HEK293 (cell line): ENCODE results near the gene CDSN.

Experiments used
- CTCF ChIA-PET: fragments of 350-600 bp; formaldehyde crosslinking; extraction: SDS; loops from one replicate; lab custom pipeline; 2021; ENCODE audit warnings: antibody characterized with exemption; lab: Yijun Ruan, JAX
- POLR2A ChIA-PET: fragments of 300-600 bp; formaldehyde crosslinking; extraction: SDS; loops from one replicate; lab custom pipeline; 2020; ENCODE audit warnings: antibody characterized with exemption, inconsistent platforms; lab: Yijun Ruan, JAX
- H3K27ac ChIP-seq: fragments of 200-500 bp; sonication (Bioruptor generic); 2 replicates; pipeline ENCODE4 v1.5.1; 2014; ENCODE audit warnings: low read depth, low read length, control low read depth, inconsistent platforms; ENCODE audit errors: extremely low read depth
- H3K36me3 ChIP-seq, 2 experiments: fragments of 200-500 bp in 1 of 2; sonication (Bioruptor generic) in 1 of 2; 1 replicate in 1 of 2; 2 replicates in 1 of 2; pipeline ENCODE4 v1.5.1; 2014 to 2017; ENCODE audit warnings: inconsistent platforms in 2 of 2, low read length in 2 of 2; ENCODE audit not compliant: control insufficient read depth in 2 of 2, insufficient read depth in 1 of 2
- H3K4me1 ChIP-seq: fragments of 200-500 bp; sonication (Bioruptor generic); 2 replicates; pipeline ENCODE4 v1.5.1; 2014; ENCODE audit warnings: mild to moderate bottlenecking, low read length, inconsistent platforms; ENCODE audit not compliant: control insufficient read depth, insufficient read depth
- H3K4me3 ChIP-seq: 2 replicates; pipeline ENCODE4 v1.5.1; 2011; ENCODE audit warnings: low read depth, mild to moderate bottlenecking, control low read depth, low read length, moderate library complexity
- H3K9me3 ChIP-seq: fragments of 200-500 bp; sonication (Bioruptor generic); 2 replicates; pipeline ENCODE4 v1.5.1; 2014; ENCODE audit warnings: low read depth, low read length, inconsistent platforms; ENCODE audit not compliant: control insufficient read depth, insufficient read depth
- BCL6B ChIP-seq: fragments of 450-650 bp; formaldehyde crosslinking; IDR thresholded peaks from 2 replicates; pipeline ENCODE4 v1.5.1; 2017; ENCODE audit warnings: missing biosample characterization, missing genetic modification characterization
- HOXC10 ChIP-seq: sonication (generic); formaldehyde crosslinking; IDR thresholded peaks from 2 replicates; pipeline ENCODE4 v1.8.1; 2023; ENCODE audit warnings: mild to moderate bottlenecking, missing genetic modification reagents
- KLF10 ChIP-seq: fragments of 450-650 bp; IDR thresholded peaks from 2 replicates; pipeline ENCODE4 v1.5.1; 2018; ENCODE audit warnings: missing biosample characterization, mild to moderate bottlenecking, missing genetic modification characterization
- KLF17 ChIP-seq: fragments of 450-650 bp; formaldehyde crosslinking; IDR thresholded peaks from 2 replicates; pipeline ENCODE4 v1.5.1; 2016; ENCODE audit warnings: missing biosample characterization, missing genetic modification characterization
- MYNN ChIP-seq: fragments of 450-650 bp; formaldehyde crosslinking; IDR thresholded peaks from 2 replicates; pipeline ENCODE4 v1.5.1; 2016; ENCODE audit warnings: missing biosample characterization, missing genetic modification characterization, borderline replicate concordance
- RBAK ChIP-seq: fragments of 450-650 bp; formaldehyde crosslinking; IDR thresholded peaks from 2 replicates; pipeline ENCODE4 v1.5.1; 2016; ENCODE audit warnings: missing biosample characterization, missing genetic modification characterization
- REST ChIP-seq: fragments of 450-650 bp; formaldehyde crosslinking; IDR thresholded peaks from 2 replicates; pipeline ENCODE4 v1.5.1; 2016; ENCODE audit warnings: missing biosample characterization, missing genetic modification characterization
- SCRT1 ChIP-seq: fragments of 450-650 bp; formaldehyde crosslinking; IDR thresholded peaks from 2 replicates; pipeline ENCODE4 v1.5.1; 2016; ENCODE audit warnings: missing biosample characterization, missing genetic modification characterization, borderline replicate concordance
- SCRT2 ChIP-seq: fragments of 450-650 bp; formaldehyde crosslinking; IDR thresholded peaks from 2 replicates; pipeline ENCODE4 v1.5.1; 2016; ENCODE audit warnings: missing biosample characterization, missing genetic modification characterization
- SP7 ChIP-seq: fragments of 450-650 bp; formaldehyde crosslinking; IDR thresholded peaks from 2 replicates; pipeline ENCODE4 v1.5.1; 2016; ENCODE audit warnings: missing biosample characterization, missing genetic modification characterization
- YY2 ChIP-seq: fragments of 450-650 bp; formaldehyde crosslinking; IDR thresholded peaks from 2 replicates; pipeline ENCODE4 v1.5.1; 2016; ENCODE audit warnings: missing biosample characterization, missing genetic modification characterization
- ZBTB17 ChIP-seq: fragments of 450-650 bp; formaldehyde crosslinking; IDR thresholded peaks from 2 replicates; pipeline ENCODE4 v1.5.1; 2016; ENCODE audit warnings: missing biosample characterization, missing genetic modification characterization
- ZFP69B ChIP-seq: fragments of 450-650 bp; formaldehyde crosslinking; IDR thresholded peaks from 2 replicates; pipeline ENCODE4 v1.5.1; 2016; ENCODE audit warnings: missing biosample characterization, missing genetic modification characterization
- ZIC2 ChIP-seq: fragments of 450-650 bp; formaldehyde crosslinking; IDR thresholded peaks from 2 replicates; pipeline ENCODE4 v1.5.1; 2016; ENCODE audit warnings: missing biosample characterization, missing genetic modification characterization
- ZNF302 ChIP-seq: fragments of 450-650 bp; formaldehyde crosslinking; IDR thresholded peaks from 2 replicates; pipeline ENCODE4 v1.5.1; 2016; ENCODE audit warnings: missing biosample characterization, missing genetic modification characterization, low read depth
- ZNF335 ChIP-seq: fragments of 450-650 bp; formaldehyde crosslinking; conservative IDR thresholded peaks from 2 replicates; pipeline ENCODE4 v1.5.1; 2016; ENCODE audit warnings: missing biosample characterization, missing genetic modification characterization
- ZNF341 ChIP-seq: fragments of 450-650 bp; formaldehyde crosslinking; IDR thresholded peaks from 2 replicates; pipeline ENCODE4; 2016; ENCODE audit warnings: low read depth, missing biosample characterization, missing genetic modification characterization
- ZNF791 ChIP-seq: fragments of 450-650 bp; formaldehyde crosslinking; IDR thresholded peaks from 2 replicates; pipeline ENCODE4 v1.5.1; 2016; ENCODE audit warnings: missing biosample characterization, missing genetic modification characterization
- ZSCAN16 ChIP-seq: fragments of 450-650 bp; formaldehyde crosslinking; IDR thresholded peaks from 2 replicates; pipeline ENCODE4 v1.5.1; 2016; ENCODE audit warnings: missing biosample characterization, missing genetic modification characterization

Gene CDSN

GRCh38 chr6:31113861-31114540 is 6.2 kb downstream of the CDSN start (continued):
- TF ChIP-seq MYNN: peak; percentile 90
- 0 out of 2 replicates have a peak, but pooled peaks have one; percentile 77 for TF ChIP-seq ZNF335
- TF ChIP-seq ZFP69B (tag by site-specific recombination): peak; percentile 47
- TF ChIP-seq KLF17: 0 out of 2 replicates have a peak, but pooled peaks have one; percentile 50
- no peak for TF ChIP-seq ZSCAN16 (tag by site-specific recombination)
- TF ChIP-seq YY2 (tag by site-specific recombination): no peak
- no peak for TF ChIP-seq HOXC10 (CRISPR knock-in tag)
- no peak for TF ChIP-seq KLF10 (tag by site-specific recombination)
- no peak for TF ChIP-seq BCL6B (tag by site-specific recombination)
- peak; percentile 59 for TF ChIP-seq ZNF341 (tag by site-specific recombination)
- TF ChIP-seq ZIC2 (tag by site-specific recombination): peak; percentile 78
- peak; percentile 45; the same call in 1 of the 2 replicates for TF ChIP-seq REST (tag by site-specific recombination)
- TF ChIP-seq ZNF302: no peak
- TF ChIP-seq SP7: peak; percentile 42

- no peaks in the 10 kb centered on the region for H3K36me3 ChIP-seq
- ChIA-PET CTCF (interaction anchor here (0.8 to 8.3 kb wide), 4 partner anchors 10 to 144 kb away, joined by 3 to 60 read pairs (median 10); no protein-coding TSS in a partner anchor), POLR2A (no interaction called here)
- no peaks in the 10 kb centered on the region for H3K9me3 ChIP-seq
- no peak within 1 kb of the TSS for H3K27ac ChIP-seq
- peaks cover 7% of the 10 kb centered on the region for H3K4me1 ChIP-seq
- TF ChIP-seq SCRT1 (tag by site-specific recombination) (peak; percentile 62; the same call in 1 of the 2 replicates), RBAK (tag by site-specific recombination) (no peak), SCRT2 (tag by site-specific recombination) (peak; percentile 93), ZNF791 (tag by site-specific recombination) (no peak), ZBTB17 (tag by site-specific recombination) (no peak)
- H3K4me3 ChIP-seq: no peak within 1 kb of the TSS
These were observed 7.8 kb downstream of the CDSN start, which contains the start of gene C6orf15 for GRCh38 chr6:31112478-31112877. Gene C6orf15 (minus strand): TSS chr6:31112575. CDS start chr6:31112555, 20 bp downstream.
